ENCODE measurements around the gene EPX.

Gene EPX

GRCh38 chr17:58187063-58187462 is 5.5 kb upstream of the EPX start:
- no peak for DNase-seq

- DNase-seq, result no peak
These were observed 4.9 kb upstream of the EPX start for GRCh38 chr17:58187675-58188074.

- peak; percentile 78 for DNase-seq
These were observed 2.9 kb upstream of the EPX start for GRCh38 chr17:58189436-58190146.

GRCh38 chr17:58191241-58191896 is 1.2 kb upstream of the EPX start:
- DNase-seq, result no peak

GRCh38 chr17:58193641-58194255 is 1.2 kb downstream of the EPX start:
- DNase-seq, result no peak

GRCh38 chr17:58195518-58196123 is 3.1 kb downstream of the EPX start:
- DNase-seq, result no peak

- DNase-seq, result no peak
These were observed 4.1 kb downstream of the EPX start for GRCh38 chr17:58196610-58197009.

GRCh38 chr17:58200024-58200633 is 7.6 kb downstream of the EPX start:
- DNase-seq, result peak; percentile 39

- no peak for DNase-seq
These were observed 10.3 kb downstream of the EPX start for GRCh38 chr17:58202859-58203258.

GRCh38 chr17:58204796-58205195 is 12.3 kb downstream of the EPX start:
- no peak for DNase-seq

GRCh38 chr17:58205936-58206335 is 13.4 kb downstream of the EPX start:
- no peak for DNase-seq

GRCh38 chr17:58207451-58207850 is 14.9 kb downstream of the EPX start:
- no peak for DNase-seq

GRCh38 chr17:58208344-58208743 is 15.8 kb downstream of the EPX start:
- DNase-seq, result no peak

GRCh38 chr17:58210922-58211321 is 18.4 kb downstream of the EPX start:
- DNase-seq, result no peak

- DNase-seq, result no peak
These were observed 23.2 kb downstream of the EPX start for GRCh38 chr17:58215685-58216084.

- DNase-seq, result no peak
These were observed 25.2 kb downstream of the EPX start for GRCh38 chr17:58217766-58218165.

GRCh38 chr17:58219007-58219788 is 26.7 kb downstream of the EPX start, which contains the start of gene MKS1:
Gene MKS1 (minus strand): TSS chr17:58219255. CDS start chr17:58219230, 25 bp downstream.
- DNase-seq, result peak; percentile 89

- no peak for DNase-seq
These were observed 27.3 kb downstream of the EPX start for GRCh38 chr17:58219789-58220183.

GRCh38 chr17:58224315-58224714 is 31.8 kb downstream of the EPX start:
- DNase-seq, result peak; percentile 78

GRCh38 chr17:58227733-58228132 is 35.2 kb downstream of the EPX start:
- DNase-seq, result no peak

GRCh38 chr17:58228679-58229078 is 36.2 kb downstream of the EPX start:
- DNase-seq, result no peak

GRCh38 chr17:58229384-58229783 is 36.9 kb downstream of the EPX start:
- DNase-seq, result no peak

Data from fibroblast of skin of back (primary cell).